ENCODE results near the gene SYT6. TPM values are rescaled to one million over a fixed set of nuclear protein-coding genes. Genes with fewer than 3 reads are reported as not detected.

Gene SYT6
- polyA plus RNA-seq, 1 donor, result 2.3 TPM

- DNase-seq, result no peak
These were observed 2.0 kb upstream of the SYT6 start for GRCh38 chr1:114155706-114156105.

GRCh38 chr1:114154963-114155322, 1.3 kb upstream of the SYT6 start:
- peak; percentile 61 for DNase-seq

GRCh38 chr1:114154146-114154962, 685 bp upstream of the SYT6 start:
- no peak for DNase-seq

DNA sequence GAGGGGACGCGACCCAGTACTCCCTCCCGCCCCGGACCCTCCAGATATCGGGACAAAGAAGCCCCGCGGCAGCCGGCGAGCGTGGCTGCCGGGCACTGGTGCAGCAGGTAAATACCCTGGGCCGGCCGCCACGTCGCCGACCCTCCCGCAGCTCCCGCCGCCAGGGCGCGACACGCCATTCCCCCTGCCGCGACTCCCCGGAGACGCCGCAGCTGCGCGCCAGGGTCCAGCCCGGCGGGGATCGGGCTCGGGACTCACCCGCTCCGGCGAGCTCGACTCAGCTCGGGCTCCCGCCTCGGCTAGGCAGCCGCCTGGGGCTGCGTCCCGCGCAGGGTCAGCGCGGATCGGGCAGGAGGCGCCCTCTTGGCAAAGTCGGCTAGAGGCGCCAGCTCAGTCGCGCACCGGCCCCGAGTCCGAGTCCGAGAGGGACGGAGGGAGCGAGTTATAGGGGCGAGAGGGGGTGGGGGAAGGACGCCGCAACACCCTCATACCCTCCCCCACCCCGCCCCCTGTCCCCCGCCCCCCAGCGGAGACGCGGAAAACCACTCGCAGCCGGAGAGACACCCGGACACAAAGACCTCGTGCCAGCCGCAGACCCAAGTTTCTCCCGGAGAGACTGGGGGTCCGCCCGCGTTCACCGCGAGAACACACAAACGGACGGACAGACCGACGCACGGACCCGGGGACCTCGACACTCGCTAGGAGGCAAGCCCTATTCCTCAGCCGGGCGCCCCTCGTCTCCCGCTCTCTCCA, 985 bp downstream of the SYT6 start:
- no peak for DNase-seq

DNA sequence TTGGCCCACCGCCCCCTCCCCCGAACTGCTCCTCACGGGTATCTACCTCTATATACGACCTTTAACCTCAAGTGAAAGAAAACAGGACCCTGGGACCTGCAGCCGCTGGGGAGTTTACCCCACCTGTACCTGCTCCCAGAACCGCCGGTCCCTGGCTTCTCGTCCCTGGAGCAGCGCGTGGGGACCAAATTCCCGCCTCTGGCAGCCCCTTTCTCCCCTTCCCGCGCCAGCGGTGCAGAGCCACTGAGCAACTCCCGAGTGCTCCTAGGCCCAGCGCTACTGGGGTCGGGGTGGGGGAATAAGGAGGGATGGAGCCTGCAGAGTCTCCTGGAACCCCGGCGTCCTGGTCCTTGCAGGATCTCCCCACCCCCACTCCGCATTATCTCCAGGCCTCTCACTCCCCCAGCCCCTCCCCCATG, 1.6 kb downstream of the SYT6 start:
- DNase-seq, result no peak

DNA sequence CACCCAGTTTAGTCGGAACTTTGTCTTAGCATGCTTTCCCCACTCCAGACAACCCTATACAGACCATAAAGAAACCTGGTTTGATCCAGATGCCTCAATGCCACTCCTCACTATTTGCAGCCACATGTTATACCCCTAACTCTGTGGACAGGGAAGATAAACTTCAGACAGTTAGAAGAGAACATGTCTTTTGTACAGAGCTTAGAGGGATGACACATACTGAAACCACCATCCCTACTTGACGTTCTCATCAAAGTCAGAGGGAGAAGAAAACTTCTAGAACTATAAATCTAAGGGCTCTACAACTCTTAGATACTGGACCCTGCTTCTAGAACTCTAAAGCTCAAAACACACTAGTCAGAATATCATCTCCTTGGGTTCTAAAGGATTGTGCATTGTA, 3.7 kb downstream of the SYT6 start:
- DNase-seq, result no peak

- DNase-seq, result no peak
These were observed 4.5 kb downstream of the SYT6 start for GRCh38 chr1:114149211-114149610.

GRCh38 chr1:114145504-114146151, 8.0 kb downstream of the SYT6 start:
- no peak for DNase-seq

DNA sequence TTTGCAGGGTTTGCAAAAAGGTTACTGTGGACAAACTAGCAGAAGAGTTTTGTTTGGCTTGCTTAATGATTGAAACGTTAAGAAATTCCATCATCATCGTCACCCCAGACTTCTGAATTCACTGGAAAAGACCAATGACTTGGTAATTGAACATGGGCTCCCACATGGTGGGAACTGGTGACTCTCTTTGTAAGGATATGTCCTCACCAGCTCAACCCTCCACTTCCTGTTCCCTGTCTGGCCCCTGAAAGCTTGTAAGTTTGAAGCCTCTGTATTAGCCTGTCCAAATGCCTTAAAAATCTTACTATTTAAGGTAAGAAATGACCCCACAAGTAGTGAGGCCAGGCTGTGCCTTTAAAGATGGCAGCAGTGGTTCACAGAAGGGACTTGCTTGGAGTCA, 9.7 kb downstream of the SYT6 start:
- DNase-seq, result no peak

- DNase-seq, result no peak
These were observed 14.1 kb downstream of the SYT6 start for GRCh38 chr1:114139540-114139939.

GRCh38 chr1:114137497-114137896, 16.2 kb downstream of the SYT6 start:
- no peak for DNase-seq

GRCh38 chr1:114135786-114136185, 17.9 kb downstream of the SYT6 start:
- DNase-seq, result no peak

DNA sequence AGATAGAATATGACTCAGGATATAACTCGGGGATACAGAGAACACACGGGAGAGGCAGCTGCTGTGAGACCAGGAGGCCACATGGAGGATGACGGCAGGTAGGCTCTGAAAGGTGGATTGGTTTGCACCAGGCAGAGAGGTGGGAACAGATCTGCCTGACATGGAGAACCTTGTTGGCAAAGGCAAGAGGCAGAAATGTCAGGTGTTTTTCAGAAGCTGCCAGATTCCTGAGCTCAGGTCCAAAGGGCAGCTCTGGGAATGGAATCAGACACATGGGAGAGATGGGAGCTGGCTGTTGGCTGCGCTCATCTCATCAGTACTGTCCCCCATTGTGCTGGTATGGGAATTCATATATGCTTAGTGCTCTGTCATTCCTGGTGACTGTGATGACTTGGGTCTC, 19.2 kb downstream of the SYT6 start:
- DNase-seq, result no peak

- no peak for DNase-seq
These were observed 20.5 kb downstream of the SYT6 start for GRCh38 chr1:114133129-114133528.

DNA sequence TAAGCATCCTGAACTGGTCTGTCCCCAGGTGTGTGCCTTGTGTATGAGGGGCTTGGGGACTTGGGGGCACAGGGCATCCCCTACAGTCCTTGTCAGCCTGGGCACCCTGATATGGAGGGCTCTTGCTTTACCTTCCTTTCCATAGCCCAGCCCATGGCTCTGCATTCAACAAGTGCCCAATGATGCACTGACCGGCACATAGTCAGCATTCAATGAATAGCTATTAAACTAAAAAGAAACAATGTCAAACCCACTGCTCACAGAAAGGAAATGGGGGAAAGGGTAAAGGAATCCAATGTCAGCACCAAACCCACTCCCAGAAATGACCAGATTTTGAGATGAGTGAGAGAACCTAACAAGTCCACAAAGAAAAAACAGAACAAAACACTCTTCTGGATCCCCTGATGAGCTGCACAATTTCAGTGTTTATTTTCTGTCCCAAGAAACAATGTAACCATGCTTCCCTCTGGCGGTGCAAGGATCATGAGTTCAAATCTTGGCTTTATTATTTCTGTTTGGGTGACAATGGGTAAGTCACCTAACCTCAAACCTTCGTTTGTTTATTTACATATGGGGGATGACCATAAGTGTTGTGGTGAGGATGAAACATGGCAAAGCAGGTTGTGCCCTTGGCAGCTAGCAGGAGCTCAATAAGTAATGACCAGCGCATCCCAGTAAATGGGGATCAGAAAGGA, 22.0 kb downstream of the SYT6 start:
- no peak for DNase-seq

GRCh38 chr1:114130846-114131525, 22.7 kb downstream of the SYT6 start:
- no peak for DNase-seq

DNA sequence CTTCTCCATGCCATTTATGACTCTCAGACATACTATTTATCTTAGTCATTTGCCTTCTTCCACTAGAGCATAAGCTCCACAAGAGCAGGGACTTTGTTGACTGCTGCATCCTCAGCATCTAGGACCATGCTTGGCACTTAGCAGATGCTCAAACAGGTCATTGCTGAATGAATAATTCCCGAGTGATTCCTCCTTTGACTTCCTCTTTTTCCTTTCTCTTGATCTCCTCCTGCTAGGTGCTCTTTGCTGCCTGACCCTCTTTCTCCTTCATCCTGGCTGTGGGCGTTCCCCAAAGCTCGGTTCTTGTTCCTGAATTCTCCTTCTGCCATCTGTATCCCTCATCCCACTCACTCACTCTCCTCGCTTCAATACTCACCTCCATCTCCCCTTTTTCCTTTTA, 23.5 kb downstream of the SYT6 start:
- no peak for DNase-seq

- no peak for DNase-seq
These were observed 25.4 kb downstream of the SYT6 start for GRCh38 chr1:114128293-114128692.

DNA sequence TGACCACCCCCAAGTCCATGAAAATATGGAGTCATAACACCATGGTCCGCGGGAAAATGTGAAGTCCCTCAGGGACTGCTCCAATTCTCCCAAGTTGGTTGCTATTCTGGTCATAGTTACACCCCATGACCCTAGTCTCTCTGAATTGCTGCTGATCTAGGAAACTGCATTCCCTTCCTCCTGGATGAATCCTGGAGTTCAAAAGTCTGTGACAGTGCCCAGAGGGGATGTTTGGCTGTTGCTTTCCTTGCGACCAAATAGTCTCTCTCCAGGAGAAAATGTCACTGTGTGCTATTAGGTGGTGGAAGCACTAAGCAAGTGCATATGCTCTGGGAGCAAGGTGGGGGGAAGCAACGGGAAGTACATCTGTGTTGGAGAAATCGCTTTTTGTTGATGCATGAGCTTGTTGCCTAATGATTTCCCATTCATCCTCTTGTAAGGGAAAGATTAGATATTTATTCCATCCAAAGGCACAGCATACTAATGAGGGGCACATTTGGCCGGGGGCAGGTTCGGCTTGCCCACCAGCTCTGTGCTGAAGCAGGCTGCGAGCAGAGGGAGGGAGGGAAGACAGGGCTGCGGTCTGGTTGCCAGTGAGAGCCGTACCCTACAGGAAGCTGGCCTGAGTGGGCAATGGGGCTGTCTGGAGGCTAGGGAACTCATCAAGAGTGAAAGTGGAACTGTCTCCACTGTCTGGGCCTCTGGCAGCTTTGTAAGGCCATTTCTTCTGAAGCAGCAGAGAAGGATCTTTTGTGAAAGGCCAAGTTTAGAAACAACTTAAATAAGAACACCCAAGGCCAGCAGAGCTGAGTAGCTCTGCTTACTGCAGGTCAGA, 27.2 kb downstream of the SYT6 start:
- DNase-seq, result no peak

- DNase-seq, result no peak
These were observed 29.0 kb downstream of the SYT6 start for GRCh38 chr1:114124644-114125043.

All from left kidney (tissue), 2 donors.